SK-N-SH (cell line): ENCODE measurements around the gene PLPPR5.

ENCODE experiments used
- FOXM1 ChIP-seq: IDR thresholded peaks from 2 replicates; pipeline ENCODE4 v1.4.0; 2012; ENCODE audit warnings: low read depth, mild to moderate bottlenecking
- RAD21 ChIP-seq: IDR thresholded peaks from 2 replicates; pipeline ENCODE4 v1.6.1; 2012; ENCODE audit warnings: mild to moderate bottlenecking, low read length
- TAF1 ChIP-seq: IDR thresholded peaks from 2 replicates; pipeline ENCODE4 v1.6.1; 2012; ENCODE audit warnings: low read depth, mild to moderate bottlenecking, low read length, moderate library complexity, borderline replicate concordance
- TCF12 ChIP-seq: IDR thresholded peaks from 2 replicates; pipeline ENCODE4 v1.4.0; 2012
- TF ChIP-seq, protein P1 (sequence below): IDR thresholded peaks from 2 replicates; pipeline ENCODE4; 2012
- TF ChIP-seq, protein P2 (sequence below): fragments of 200-600 bp; sonication (generic); IDR thresholded peaks from 2 replicates; pipeline ENCODE4 v1.6.1; 2017; ENCODE audit warnings: antibody characterized with exemption, mild to moderate bottlenecking, moderate library complexity
- TF ChIP-seq, protein P3 (sequence below): IDR thresholded peaks from 2 replicates; pipeline ENCODE4 v1.6.1; 2012; ENCODE audit warnings: mild to moderate bottlenecking, low read depth, low read length, moderate library complexity

DNA sequence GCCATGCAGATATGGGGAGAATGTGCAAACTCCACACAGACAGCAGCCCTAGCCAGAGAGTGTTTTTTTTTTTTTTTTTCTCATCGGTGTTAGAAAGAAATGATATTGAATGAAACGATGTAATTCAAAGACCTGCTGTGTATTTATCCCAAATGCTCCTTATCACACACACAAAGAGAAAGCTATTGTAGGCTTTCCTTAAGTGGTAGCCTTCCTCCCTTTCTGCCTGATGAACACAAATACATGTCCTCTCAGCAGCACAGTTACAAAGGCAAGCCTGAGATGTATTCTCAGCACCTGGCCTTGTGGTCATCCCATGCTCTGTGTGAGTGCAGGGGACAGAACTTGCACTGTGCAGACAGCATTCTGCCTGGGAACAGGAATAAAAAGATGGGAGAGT lies 93.8 kb downstream of the PLPPR5 start:
- no peak for TF ChIP-seq RAD21
- TF ChIP-seq, protein P1, sequence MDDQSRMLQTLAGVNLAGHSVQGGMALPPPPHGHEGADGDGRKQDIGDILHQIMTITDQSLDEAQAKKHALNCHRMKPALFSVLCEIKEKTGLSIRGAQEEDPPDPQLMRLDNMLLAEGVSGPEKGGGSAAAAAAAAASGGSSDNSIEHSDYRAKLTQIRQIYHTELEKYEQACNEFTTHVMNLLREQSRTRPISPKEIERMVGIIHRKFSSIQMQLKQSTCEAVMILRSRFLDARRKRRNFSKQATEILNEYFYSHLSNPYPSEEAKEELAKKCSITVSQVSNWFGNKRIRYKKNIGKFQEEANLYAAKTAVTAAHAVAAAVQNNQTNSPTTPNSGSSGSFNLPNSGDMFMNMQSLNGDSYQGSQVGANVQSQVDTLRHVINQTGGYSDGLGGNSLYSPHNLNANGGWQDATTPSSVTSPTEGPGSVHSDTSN, result no peak
- TF ChIP-seq, protein P2, sequence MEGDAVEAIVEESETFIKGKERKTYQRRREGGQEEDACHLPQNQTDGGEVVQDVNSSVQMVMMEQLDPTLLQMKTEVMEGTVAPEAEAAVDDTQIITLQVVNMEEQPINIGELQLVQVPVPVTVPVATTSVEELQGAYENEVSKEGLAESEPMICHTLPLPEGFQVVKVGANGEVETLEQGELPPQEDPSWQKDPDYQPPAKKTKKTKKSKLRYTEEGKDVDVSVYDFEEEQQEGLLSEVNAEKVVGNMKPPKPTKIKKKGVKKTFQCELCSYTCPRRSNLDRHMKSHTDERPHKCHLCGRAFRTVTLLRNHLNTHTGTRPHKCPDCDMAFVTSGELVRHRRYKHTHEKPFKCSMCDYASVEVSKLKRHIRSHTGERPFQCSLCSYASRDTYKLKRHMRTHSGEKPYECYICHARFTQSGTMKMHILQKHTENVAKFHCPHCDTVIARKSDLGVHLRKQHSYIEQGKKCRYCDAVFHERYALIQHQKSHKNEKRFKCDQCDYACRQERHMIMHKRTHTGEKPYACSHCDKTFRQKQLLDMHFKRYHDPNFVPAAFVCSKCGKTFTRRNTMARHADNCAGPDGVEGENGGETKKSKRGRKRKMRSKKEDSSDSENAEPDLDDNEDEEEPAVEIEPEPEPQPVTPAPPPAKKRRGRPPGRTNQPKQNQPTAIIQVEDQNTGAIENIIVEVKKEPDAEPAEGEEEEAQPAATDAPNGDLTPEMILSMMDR, result no peak
- TF ChIP-seq TAF1, result no peak
- TF ChIP-seq, protein P3, sequence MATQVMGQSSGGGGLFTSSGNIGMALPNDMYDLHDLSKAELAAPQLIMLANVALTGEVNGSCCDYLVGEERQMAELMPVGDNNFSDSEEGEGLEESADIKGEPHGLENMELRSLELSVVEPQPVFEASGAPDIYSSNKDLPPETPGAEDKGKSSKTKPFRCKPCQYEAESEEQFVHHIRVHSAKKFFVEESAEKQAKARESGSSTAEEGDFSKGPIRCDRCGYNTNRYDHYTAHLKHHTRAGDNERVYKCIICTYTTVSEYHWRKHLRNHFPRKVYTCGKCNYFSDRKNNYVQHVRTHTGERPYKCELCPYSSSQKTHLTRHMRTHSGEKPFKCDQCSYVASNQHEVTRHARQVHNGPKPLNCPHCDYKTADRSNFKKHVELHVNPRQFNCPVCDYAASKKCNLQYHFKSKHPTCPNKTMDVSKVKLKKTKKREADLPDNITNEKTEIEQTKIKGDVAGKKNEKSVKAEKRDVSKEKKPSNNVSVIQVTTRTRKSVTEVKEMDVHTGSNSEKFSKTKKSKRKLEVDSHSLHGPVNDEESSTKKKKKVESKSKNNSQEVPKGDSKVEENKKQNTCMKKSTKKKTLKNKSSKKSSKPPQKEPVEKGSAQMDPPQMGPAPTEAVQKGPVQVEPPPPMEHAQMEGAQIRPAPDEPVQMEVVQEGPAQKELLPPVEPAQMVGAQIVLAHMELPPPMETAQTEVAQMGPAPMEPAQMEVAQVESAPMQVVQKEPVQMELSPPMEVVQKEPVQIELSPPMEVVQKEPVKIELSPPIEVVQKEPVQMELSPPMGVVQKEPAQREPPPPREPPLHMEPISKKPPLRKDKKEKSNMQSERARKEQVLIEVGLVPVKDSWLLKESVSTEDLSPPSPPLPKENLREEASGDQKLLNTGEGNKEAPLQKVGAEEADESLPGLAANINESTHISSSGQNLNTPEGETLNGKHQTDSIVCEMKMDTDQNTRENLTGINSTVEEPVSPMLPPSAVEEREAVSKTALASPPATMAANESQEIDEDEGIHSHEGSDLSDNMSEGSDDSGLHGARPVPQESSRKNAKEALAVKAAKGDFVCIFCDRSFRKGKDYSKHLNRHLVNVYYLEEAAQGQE, result no peak
- no peak for TF ChIP-seq FOXM1
- TF ChIP-seq TCF12, result no peak
